ENCODE results near the gene KIAA1755.
"Not testable (repeated sequence)": the region's sequence is repeated elsewhere in the genome, so short reads cannot be mapped to it uniquely, and the experiment has no call there.

KIAA1755 gene

DNA sequence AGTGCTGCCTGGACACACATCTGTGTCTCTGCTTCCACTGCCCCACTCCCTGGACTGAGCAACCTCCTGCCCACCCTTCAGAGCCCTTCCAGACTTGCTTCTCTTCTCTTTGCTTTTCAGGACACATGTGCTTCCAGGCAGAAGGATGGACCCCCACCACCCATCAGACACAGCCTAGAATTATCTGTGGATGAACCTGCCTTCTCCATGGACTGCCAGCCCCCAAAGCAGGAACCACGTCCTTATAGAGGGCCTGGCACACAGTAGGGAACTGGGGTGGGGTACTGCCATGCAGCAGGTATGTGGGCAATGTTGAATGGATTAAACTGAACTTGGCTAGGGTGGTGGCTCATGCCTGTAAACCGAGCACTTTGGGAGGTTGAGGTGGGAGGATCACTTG is 3.6 kb downstream of the KIAA1755 start:
- Histone ChIP-seq H3K9me3 (ENCODE audit: insufficient read depth, low read depth, low read length) (no peaks in the 10 kb centered on the region), H3K4me3 (ENCODE audit: low read length) (no peak overlapping the region), H3K27me3 (ENCODE audit: insufficient read depth, low read length) (peaks cover 19% of the 10 kb centered on the region), H3K9ac (ENCODE audit: low read depth, low read length) (no peak overlapping the region), H3K36me3 (ENCODE audit: insufficient read depth, low read length) (no peaks in the 10 kb centered on the region), H3K4me1 (ENCODE audit: insufficient read depth, low read length) (peaks cover 18% of the 10 kb centered on the region), H3K27ac (ENCODE audit: low read depth, low read length) (no peak overlapping the region)
- 89% methylated on average over 2 of the region's 2 CpGs for WGBS

DNA sequence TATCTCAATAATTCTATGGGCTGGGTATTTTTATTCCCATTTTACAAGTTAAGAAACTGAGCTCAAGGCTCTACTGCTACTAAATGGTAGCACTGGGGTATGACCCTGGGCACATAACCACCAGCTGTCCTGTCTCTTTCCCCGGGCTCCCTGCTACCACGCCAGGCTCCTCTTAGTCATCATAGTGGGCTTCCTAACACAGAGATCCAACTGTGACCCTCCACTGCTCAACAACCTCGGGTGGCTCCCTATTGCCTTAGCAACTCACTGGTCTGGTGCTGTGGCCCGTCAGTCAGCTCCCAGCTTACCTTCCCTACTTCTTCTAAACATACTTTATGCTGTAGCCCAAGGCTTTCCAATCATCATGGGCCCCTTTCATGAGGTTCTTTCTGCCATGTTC is 4.5 kb downstream of the KIAA1755 start:
- Histone ChIP-seq H3K27me3 (ENCODE audit: insufficient read depth, low read length) (peaks cover 16% of the 10 kb centered on the region), H3K27ac (ENCODE audit: low read depth, low read length) (no peak overlapping the region), H3K4me3 (ENCODE audit: low read length) (no peak overlapping the region), H3K9me3 (ENCODE audit: insufficient read depth, low read depth, low read length) (no peaks in the 10 kb centered on the region), H3K36me3 (ENCODE audit: insufficient read depth, low read length) (no peaks in the 10 kb centered on the region), H3K4me1 (ENCODE audit: insufficient read depth, low read length) (peaks cover 18% of the 10 kb centered on the region), H3K9ac (ENCODE audit: low read depth, low read length) (no peak overlapping the region)
- 93% methylated on average over 4 of the region's 4 CpGs for WGBS

DNA sequence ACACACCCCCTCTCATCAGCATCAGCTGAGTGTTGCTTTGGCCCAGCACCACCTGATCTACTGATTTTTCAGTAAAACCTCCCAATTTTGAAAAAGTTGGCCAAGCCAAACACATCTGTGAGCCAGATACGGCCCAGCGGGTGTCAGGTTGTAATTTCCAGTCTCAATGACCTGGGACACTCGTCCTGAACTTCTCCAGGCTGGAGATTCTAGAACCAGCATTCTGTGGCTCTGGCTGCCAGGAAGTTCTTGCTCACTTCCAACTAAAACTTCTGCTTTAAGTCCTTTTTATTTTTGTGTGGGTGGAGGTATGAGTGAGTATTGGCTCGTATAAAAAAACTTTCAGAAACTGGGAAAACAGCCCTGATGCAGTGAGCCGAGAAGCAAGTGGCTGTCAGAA is 5.1 kb downstream of the KIAA1755 start:
- Histone ChIP-seq H3K9ac (ENCODE audit: low read depth, low read length) (no peak overlapping the region), H3K4me1 (ENCODE audit: insufficient read depth, low read length) (peaks cover 18% of the 10 kb centered on the region), H3K9me3 (ENCODE audit: insufficient read depth, low read depth, low read length) (no peaks in the 10 kb centered on the region), H3K27me3 (ENCODE audit: insufficient read depth, low read length) (peaks cover 12% of the 10 kb centered on the region), H3K4me3 (ENCODE audit: low read length) (no peak overlapping the region), H3K27ac (ENCODE audit: low read depth, low read length) (no peak overlapping the region), H3K36me3 (ENCODE audit: insufficient read depth, low read length) (no peaks in the 10 kb centered on the region)
- WGBS, result 86% methylated on average over 5 of the region's 5 CpGs

DNA sequence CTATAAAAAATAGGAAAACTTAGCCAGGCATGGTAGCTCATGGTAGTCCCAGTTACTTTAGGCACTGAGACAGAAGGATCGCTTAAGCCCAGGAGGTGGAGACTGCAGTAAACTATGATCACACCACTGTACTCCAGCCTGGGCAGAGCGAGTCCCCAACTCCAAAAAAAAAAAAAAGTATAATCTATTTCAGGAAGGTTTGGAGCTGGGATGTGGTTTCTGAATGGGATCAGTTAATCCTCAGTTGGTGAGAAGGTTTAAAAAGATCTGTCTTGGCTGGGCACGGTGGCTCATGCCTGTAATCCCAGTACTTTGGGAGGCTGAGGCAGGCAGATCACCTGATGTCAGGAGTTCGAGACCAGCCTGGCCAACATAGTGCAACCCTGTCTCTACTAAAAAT is 5.9 kb downstream of the KIAA1755 start:
- not testable (repeated sequence) for H3K4me3 ChIP-seq (ENCODE audit: low read length)

DNA sequence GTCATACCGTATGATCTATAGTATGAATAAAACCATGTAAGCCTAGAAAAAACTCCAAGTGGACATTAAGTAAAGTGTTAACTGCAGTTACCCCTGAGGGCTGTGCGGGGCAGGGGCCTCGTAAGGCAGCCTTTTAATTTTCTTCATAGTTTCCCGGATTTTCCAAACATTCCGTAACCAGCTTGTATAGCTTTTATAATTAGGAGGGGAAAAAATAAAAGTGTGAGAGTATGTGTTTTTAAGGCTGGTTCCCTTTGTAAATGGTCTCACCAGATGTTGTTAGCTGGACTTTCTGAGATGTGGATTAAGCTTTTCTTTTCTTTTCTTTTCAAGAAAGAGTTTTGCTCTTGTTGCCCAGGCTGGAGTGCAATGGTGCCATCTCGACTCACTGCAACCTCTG is 7.0 kb downstream of the KIAA1755 start:
- Histone ChIP-seq H3K27me3 (ENCODE audit: insufficient read depth, low read length) (no peaks in the 10 kb centered on the region; the same call in 1 of the 2 replicates), H3K9ac (ENCODE audit: low read depth, low read length) (no peak overlapping the region), H3K36me3 (ENCODE audit: insufficient read depth, low read length) (no peaks in the 10 kb centered on the region), H3K4me3 (ENCODE audit: low read length) (no peak overlapping the region), H3K4me1 (ENCODE audit: insufficient read depth, low read length) (peaks cover 12% of the 10 kb centered on the region), H3K9me3 (ENCODE audit: insufficient read depth, low read depth, low read length) (no peaks in the 10 kb centered on the region), H3K27ac (ENCODE audit: low read depth, low read length) (no peak overlapping the region)
- WGBS, result 93% methylated on average over 6 of the region's 6 CpGs

More for the DNA sequence above, 5.9 kb downstream of the KIAA1755 start:
- WGBS, result 88% methylated on average over 3 of the region's 4 CpGs
- H3K27me3 ChIP-seq (ENCODE audit: insufficient read depth, low read length); H3K9ac ChIP-seq (ENCODE audit: low read depth, low read length); H3K27ac ChIP-seq (ENCODE audit: low read depth, low read length); H3K9me3 ChIP-seq (ENCODE audit: insufficient read depth, low read depth, low read length); H3K36me3 ChIP-seq (ENCODE audit: insufficient read depth, low read length): not testable (repeated sequence)
- H3K4me1 ChIP-seq (ENCODE audit: insufficient read depth, low read length), result peaks cover 12% of the 10 kb centered on the region

DNA sequence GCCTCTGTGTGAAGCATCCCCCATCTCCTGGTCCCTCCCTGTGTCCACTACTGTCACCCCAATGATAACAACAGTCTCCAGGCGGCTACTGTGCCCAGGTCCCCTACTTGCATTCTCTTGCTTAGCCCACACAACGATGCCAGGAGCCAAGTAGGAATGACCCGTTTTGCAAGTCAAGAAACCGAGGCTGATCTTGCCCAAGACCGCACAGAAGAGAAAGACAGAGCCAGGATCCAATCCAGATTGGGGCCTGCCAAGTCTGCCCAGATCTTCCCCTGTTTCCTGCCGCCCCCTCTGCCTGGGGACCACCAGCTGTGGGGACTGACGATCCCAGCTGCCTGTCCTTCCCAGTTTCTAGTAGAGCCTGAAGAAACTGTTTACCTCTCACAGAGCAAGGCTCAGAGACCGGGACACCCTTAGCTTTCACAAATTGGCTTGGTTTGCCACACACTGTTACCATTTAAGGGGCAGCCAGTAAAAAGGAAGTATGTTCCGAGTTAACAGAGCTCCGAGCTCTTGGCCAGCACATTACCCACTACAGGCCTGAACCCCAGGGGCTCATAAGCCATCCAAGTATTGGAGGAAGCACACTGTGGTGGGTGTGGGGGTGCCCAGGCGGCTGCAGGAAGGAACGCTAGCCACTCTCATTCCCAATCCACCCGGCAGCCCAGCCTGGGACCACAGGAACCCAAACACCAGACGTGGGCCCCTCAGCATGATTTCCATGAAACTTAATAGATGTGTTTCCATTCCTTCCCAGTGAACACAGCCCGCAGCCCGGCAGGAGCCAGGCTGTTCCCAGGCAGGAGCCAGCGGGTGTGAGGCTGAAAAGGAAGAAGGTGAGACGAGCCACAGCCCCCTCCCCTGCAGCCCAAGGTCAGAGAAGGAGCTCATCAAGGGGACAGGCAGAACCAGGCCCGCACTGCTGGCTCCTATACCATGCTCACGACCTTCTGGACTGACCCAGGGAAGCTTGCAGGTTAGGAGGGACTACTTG is 7.9 kb downstream of the KIAA1755 start:
- Histone ChIP-seq H3K4me3 (ENCODE audit: low read length) (no peak overlapping the region), H3K4me1 (ENCODE audit: insufficient read depth, low read length) (peaks cover 12% of the 10 kb centered on the region), H3K36me3 (ENCODE audit: insufficient read depth, low read length) (no peaks in the 10 kb centered on the region), H3K9ac (ENCODE audit: low read depth, low read length) (no peak overlapping the region), H3K27ac (ENCODE audit: low read depth, low read length) (peak overlapping the region; percentile 30; the same call in 1 of the 2 replicates), H3K27me3 (ENCODE audit: insufficient read depth, low read length) (no peaks in the 10 kb centered on the region), H3K9me3 (ENCODE audit: insufficient read depth, low read depth, low read length) (no peaks in the 10 kb centered on the region)
- WGBS, result 41% methylated on average over 20 of the region's 20 CpGs

DNA sequence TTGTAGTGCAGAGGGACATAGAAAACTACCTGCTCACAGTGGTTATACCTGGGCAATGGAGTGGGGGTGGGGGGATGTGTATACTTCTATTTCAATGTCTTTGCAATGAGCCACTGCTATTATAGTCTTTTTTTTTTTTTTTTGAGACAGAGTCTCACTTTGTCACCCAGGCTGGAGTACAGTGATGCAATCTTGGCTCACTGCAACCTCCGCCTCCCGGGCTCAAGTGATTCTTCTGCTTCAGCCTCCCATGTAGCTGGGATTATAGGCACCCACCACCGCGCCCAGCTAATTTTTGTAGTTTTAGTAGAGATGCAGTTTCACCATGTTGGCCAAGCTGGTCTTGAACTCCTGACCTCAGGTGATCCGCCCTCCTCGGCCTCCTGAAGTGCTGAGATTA is 9.1 kb downstream of the KIAA1755 start:
- H3K4me3 ChIP-seq (ENCODE audit: low read length); H3K36me3 ChIP-seq (ENCODE audit: insufficient read depth, low read length); H3K9me3 ChIP-seq (ENCODE audit: insufficient read depth, low read depth, low read length); H3K9ac ChIP-seq (ENCODE audit: low read depth, low read length); H3K27me3 ChIP-seq (ENCODE audit: insufficient read depth, low read length); H3K27ac ChIP-seq (ENCODE audit: low read depth, low read length): not testable (repeated sequence)
- 96% methylated on average over 6 of the region's 6 CpGs for WGBS
- peaks cover 12% of the 10 kb centered on the region for H3K4me1 ChIP-seq (ENCODE audit: insufficient read depth, low read length)

DNA sequence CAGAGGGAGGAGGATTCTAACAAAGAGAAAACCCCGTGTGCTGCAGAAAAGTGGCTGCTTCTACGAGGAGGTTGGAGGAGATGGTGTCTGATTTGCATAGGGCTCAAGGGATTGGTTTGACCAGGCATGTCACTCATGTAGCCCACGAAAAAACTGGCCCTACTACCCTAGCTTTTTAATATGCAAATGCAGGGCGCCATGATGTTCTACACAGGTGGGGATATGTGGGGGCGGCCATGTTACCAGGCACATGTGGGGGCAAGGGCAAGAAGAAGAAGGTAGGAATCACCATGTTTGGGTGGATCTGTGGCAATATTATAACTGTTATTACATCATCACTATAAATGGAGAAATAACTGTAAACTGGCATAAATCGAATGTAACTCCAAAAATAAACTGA is 9.9 kb downstream of the KIAA1755 start:
- 62% methylated on average over 5 of the region's 6 CpGs for WGBS
- Histone ChIP-seq H3K4me3 (ENCODE audit: low read length) (no peak overlapping the region), H3K27ac (ENCODE audit: low read depth, low read length) (no peak overlapping the region), H3K9ac (ENCODE audit: low read depth, low read length) (no peak overlapping the region), H3K36me3 (ENCODE audit: insufficient read depth, low read length) (no peaks in the 10 kb centered on the region), H3K27me3 (ENCODE audit: insufficient read depth, low read length) (no peaks in the 10 kb centered on the region), H3K4me1 (ENCODE audit: insufficient read depth, low read length) (peaks cover 12% of the 10 kb centered on the region), H3K9me3 (ENCODE audit: insufficient read depth, low read depth, low read length) (no peaks in the 10 kb centered on the region)

DNA sequence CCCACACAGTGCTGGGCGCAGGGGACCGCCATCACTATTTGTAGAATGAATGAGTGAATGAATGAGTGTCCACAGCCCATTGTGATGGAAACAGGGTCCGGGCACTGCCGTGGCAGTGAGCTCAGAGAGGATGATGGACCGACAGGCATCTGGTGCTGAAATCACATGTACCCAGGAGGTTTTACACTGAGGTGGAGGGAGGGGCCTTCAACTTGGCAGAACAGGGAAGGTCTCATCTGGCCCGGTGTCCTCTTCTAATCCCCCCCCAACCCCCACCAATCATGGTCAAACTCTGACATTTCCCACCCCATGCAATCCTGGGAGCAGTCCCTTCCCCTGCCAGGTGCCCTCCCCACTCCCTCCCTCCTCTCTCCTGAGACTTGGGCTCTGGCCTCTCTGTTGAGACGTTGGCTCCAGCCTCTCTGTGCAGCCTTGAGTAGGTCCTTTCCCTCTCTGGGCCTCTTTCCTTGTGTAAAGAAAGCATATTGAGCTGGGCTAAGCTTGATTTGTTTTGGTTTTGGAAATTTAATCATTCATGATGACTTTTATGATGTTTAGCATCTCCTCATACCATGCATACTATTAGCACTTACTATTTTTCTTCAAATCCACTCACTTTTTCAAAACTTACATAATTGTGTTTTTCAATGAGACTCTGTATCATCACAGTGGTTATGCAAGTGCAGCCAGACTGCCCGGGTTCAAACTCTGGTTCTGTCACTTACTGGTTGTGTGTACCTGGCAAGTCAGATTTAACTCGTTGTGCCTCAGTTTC is 10.8 kb downstream of the KIAA1755 start:
- H3K4me1 ChIP-seq (ENCODE audit: insufficient read depth, low read length), result peaks cover 12% of the 10 kb centered on the region
- H3K9ac ChIP-seq (ENCODE audit: low read depth, low read length), result no peak overlapping the region
- H3K27ac ChIP-seq (ENCODE audit: low read depth, low read length), result no peak overlapping the region
- no peak overlapping the region for H3K4me3 ChIP-seq (ENCODE audit: low read length)
- 82% methylated on average over 9 of the region's 9 CpGs for WGBS
- no peaks in the 10 kb centered on the region for H3K27me3 ChIP-seq (ENCODE audit: insufficient read depth, low read length)
- no peaks in the 10 kb centered on the region for H3K36me3 ChIP-seq (ENCODE audit: insufficient read depth, low read length)
- no peaks in the 10 kb centered on the region for H3K9me3 ChIP-seq (ENCODE audit: insufficient read depth, low read depth, low read length)

DNA sequence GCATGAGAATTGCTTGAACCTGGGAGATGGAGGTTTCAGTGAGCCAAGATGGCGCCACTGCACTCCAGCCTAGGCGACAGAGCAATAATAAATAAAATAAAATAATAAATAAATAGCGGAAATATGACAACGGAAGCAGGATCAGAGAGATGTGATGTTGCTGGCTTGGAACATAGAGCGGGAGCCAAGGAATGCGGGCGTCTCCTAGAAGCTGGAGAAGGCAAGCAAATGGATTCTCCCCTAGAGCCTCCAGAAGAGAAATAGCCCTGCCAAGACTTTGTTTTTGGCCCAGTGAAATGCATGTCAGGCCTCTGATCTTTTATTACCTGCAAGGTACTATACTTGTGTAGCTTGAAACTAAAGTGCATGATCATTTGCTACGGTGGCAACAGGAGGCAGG is 12.4 kb downstream of the KIAA1755 start:
- Histone ChIP-seq H3K27me3 (ENCODE audit: insufficient read depth, low read length) (no peaks in the 10 kb centered on the region), H3K9ac (ENCODE audit: low read depth, low read length) (no peak overlapping the region), H3K36me3 (ENCODE audit: insufficient read depth, low read length) (no peaks in the 10 kb centered on the region), H3K4me1 (ENCODE audit: insufficient read depth, low read length) (peaks cover 8% of the 10 kb centered on the region), H3K4me3 (ENCODE audit: low read length) (no peak overlapping the region), H3K9me3 (ENCODE audit: insufficient read depth, low read depth, low read length) (peaks cover 11% of the 10 kb centered on the region; the same call in 1 of the 2 replicates), H3K27ac (ENCODE audit: low read depth, low read length) (no peak overlapping the region)
- WGBS, result 91% methylated on average over 6 of the region's 8 CpGs

DNA sequence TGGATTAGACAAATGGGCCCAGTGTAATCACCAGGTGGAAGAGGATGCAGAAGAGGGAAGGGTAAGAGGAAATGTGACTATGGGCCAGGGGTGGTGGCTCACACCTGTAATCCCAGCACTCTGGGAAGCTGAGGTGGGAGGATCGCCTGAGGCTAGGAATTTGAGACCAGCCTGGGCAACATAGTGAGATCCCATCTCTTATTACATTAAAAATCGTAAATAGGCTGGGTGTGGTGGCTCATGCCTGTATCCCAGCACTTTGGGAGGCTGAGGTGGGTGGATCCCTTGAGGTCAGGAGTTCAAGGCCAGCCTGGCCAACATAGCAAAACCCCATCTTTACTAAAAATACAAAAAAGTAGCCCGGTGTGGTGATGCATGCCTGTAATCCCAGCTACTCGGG is 12.8 kb downstream of the KIAA1755 start:
- not testable (repeated sequence) for H3K9ac ChIP-seq (ENCODE audit: low read depth, low read length); H3K4me3 ChIP-seq (ENCODE audit: low read length); H3K27me3 ChIP-seq (ENCODE audit: insufficient read depth, low read length); H3K27ac ChIP-seq (ENCODE audit: low read depth, low read length); H3K36me3 ChIP-seq (ENCODE audit: insufficient read depth, low read length); H3K4me1 ChIP-seq (ENCODE audit: insufficient read depth, low read length)
- 97% methylated on average over 4 of the region's 4 CpGs for WGBS
- H3K9me3 ChIP-seq (ENCODE audit: insufficient read depth, low read depth, low read length), result peaks cover 15% of the 10 kb centered on the region

Measured in HUES64 (cell line).